ENCODE measurements around the gene RSPH4A.

The RSPH4A gene

GRCh38 chr6:116572162-116572561, 44.1 kb upstream of the RSPH4A start:
- Histone ChIP-seq H3K36me3 (ENCODE audit: control insufficient read depth, insufficient read depth, low read length) (peaks cover 2% of the 10 kb centered on the region), H3K4me3 (replicated peaks; ENCODE audit: low read depth, low read length) (peak overlapping the region; percentile 75), H3K27me3 (replicated peaks; ENCODE audit: control insufficient read depth, insufficient read depth, low read length) (no peaks in the 10 kb centered on the region)
- DNase-seq (ENCODE audit: extremely low read depth, insufficient read length), result no peak
- TF ChIP-seq CTCF (IDR thresholded peaks at IDR 0.05; ENCODE audit: insufficient read depth, low read length, poor library complexity, severe bottlenecking), result no peak

GRCh38 chr6:116575227-116575626, 41.1 kb upstream of the RSPH4A start:
- TF ChIP-seq CTCF (IDR thresholded peaks at IDR 0.05; ENCODE audit: insufficient read depth, low read length, poor library complexity, severe bottlenecking), result no peak
- no peak overlapping the region for H3K4me3 ChIP-seq (replicated peaks; ENCODE audit: low read depth, low read length)

GRCh38 chr6:116577486-116577885, 38.8 kb upstream of the RSPH4A start:
- Histone ChIP-seq H3K27me3 (replicated peaks; ENCODE audit: control insufficient read depth, insufficient read depth, low read length) (no peaks in the 10 kb centered on the region), H3K4me3 (replicated peaks; ENCODE audit: low read depth, low read length) (no peak overlapping the region), H3K36me3 (ENCODE audit: control insufficient read depth, insufficient read depth, low read length) (peaks cover 2% of the 10 kb centered on the region)
- no peak for DNase-seq (ENCODE audit: extremely low read depth, insufficient read length)
- TF ChIP-seq CTCF (IDR thresholded peaks at IDR 0.05; ENCODE audit: insufficient read depth, low read length, poor library complexity, severe bottlenecking), result no peak

More at GRCh38 chr6:116575227-116575626, 41.1 kb upstream of the RSPH4A start:
- DNase-seq (ENCODE audit: extremely low read depth, insufficient read length), result no peak
- Histone ChIP-seq H3K27me3 (replicated peaks; ENCODE audit: control insufficient read depth, insufficient read depth, low read length) (no peaks in the 10 kb centered on the region), H3K36me3 (ENCODE audit: control insufficient read depth, insufficient read depth, low read length) (peaks cover 2% of the 10 kb centered on the region)

GRCh38 chr6:116578335-116578734, 37.9 kb upstream of the RSPH4A start:
- no peak overlapping the region for H3K4me3 ChIP-seq (replicated peaks; ENCODE audit: low read depth, low read length)
- DNase-seq (ENCODE audit: extremely low read depth, insufficient read length), result no peak
- no peak for TF ChIP-seq CTCF (IDR thresholded peaks at IDR 0.05; ENCODE audit: insufficient read depth, low read length, poor library complexity, severe bottlenecking)
- peaks cover 2% of the 10 kb centered on the region for H3K36me3 ChIP-seq (ENCODE audit: control insufficient read depth, insufficient read depth, low read length)
- no peaks in the 10 kb centered on the region for H3K27me3 ChIP-seq (replicated peaks; ENCODE audit: control insufficient read depth, insufficient read depth, low read length)

GRCh38 chr6:116579143-116579542, 37.1 kb upstream of the RSPH4A start:
- no peak for TF ChIP-seq CTCF (IDR thresholded peaks at IDR 0.05; ENCODE audit: insufficient read depth, low read length, poor library complexity, severe bottlenecking)
- DNase-seq (ENCODE audit: extremely low read depth, insufficient read length), result no peak
- H3K27me3 ChIP-seq (replicated peaks; ENCODE audit: control insufficient read depth, insufficient read depth, low read length), result no peaks in the 10 kb centered on the region
- H3K36me3 ChIP-seq (ENCODE audit: control insufficient read depth, insufficient read depth, low read length), result peaks cover 2% of the 10 kb centered on the region
- H3K4me3 ChIP-seq (replicated peaks; ENCODE audit: low read depth, low read length), result no peak overlapping the region

GRCh38 chr6:116580198-116580597, 36.1 kb upstream of the RSPH4A start:
- no peak for DNase-seq (ENCODE audit: extremely low read depth, insufficient read length)
- Histone ChIP-seq H3K4me3 (replicated peaks; ENCODE audit: low read depth, low read length) (no peak overlapping the region), H3K36me3 (ENCODE audit: control insufficient read depth, insufficient read depth, low read length) (peaks cover 2% of the 10 kb centered on the region), H3K27me3 (replicated peaks; ENCODE audit: control insufficient read depth, insufficient read depth, low read length) (no peaks in the 10 kb centered on the region)
- TF ChIP-seq CTCF (IDR thresholded peaks at IDR 0.05; ENCODE audit: insufficient read depth, low read length, poor library complexity, severe bottlenecking), result no peak
